ENCODE data around the gene CPPED1.
"Not testable (repeated sequence)": the region's sequence is repeated elsewhere in the genome, so short reads cannot be mapped to it uniquely, and the experiment has no call there.

Gene CPPED1

GRCh38 chr16:12798846-12799245 is 4.8 kb downstream of the CPPED1 start:
- no peak for TF ChIP-seq CTCF (IDR thresholded peaks at IDR 0.05; ENCODE audit: low read depth, low read length)
- no peak for DNase-seq (ENCODE audit: extremely low read depth, low read depth)

GRCh38 chr16:12798171-12798570 is 5.5 kb downstream of the CPPED1 start:
- TF ChIP-seq CTCF (IDR thresholded peaks at IDR 0.05; ENCODE audit: low read depth, low read length): no peak
- no peak for DNase-seq (ENCODE audit: extremely low read depth, low read depth)

- DNase-seq (ENCODE audit: extremely low read depth, low read depth): no peak
- TF ChIP-seq CTCF (IDR thresholded peaks at IDR 0.05; ENCODE audit: low read depth, low read length): no peak
Observed at GRCh38 chr16:12796498-12796897, 7.2 kb downstream of the CPPED1 start.

GRCh38 chr16:12794486-12795387 is 8.9 kb downstream of the CPPED1 start:
- DNase-seq (ENCODE audit: extremely low read depth, low read depth): no peak
- TF ChIP-seq CTCF (IDR thresholded peaks at IDR 0.05; ENCODE audit: low read depth, low read length): no peak

GRCh38 chr16:12793865-12794240 is 9.8 kb downstream of the CPPED1 start:
- TF ChIP-seq CTCF (IDR thresholded peaks at IDR 0.05; ENCODE audit: low read depth, low read length): no peak
- DNase-seq (ENCODE audit: extremely low read depth, low read depth): no peak

GRCh38 chr16:12793120-12793864 is 10.4 kb downstream of the CPPED1 start:
- no peak; the same call in 1 of the 2 replicates for TF ChIP-seq CTCF (IDR thresholded peaks at IDR 0.05; ENCODE audit: low read depth, low read length)
- no peak for DNase-seq (ENCODE audit: extremely low read depth, low read depth)

GRCh38 chr16:12792528-12792927 is 11.2 kb downstream of the CPPED1 start:
- not testable (repeated sequence) for DNase-seq (ENCODE audit: extremely low read depth, low read depth)

Measured in AG09319 (cell line).